Transverse colon (tissue), 4 donors: Measurements from ENCODE around the gene TTYH3. TPM values are rescaled to one million over a fixed set of nuclear protein-coding genes. Genes with fewer than 3 reads are reported as not detected.

ENCODE experiments used
- DNase-seq: peaks from one replicate; pipeline ENCODE4 v3.0.0-alpha.2; 2019
- H3K27ac ChIP-seq, 4 donors: fragments of 200-600 bp; sonication (generic); 2 replicates each; pipeline ENCODE4 v1.5.1; 2016 to 2018; ENCODE audit warnings: inconsistent platforms in 4 of 4
- H3K27me3 ChIP-seq: fragments of 200-600 bp; sonication (generic); 2 replicates; pipeline ENCODE4 v1.5.1; 2017; ENCODE audit warnings: inconsistent platforms
- H3K36me3 ChIP-seq, 4 donors: fragments of 200-600 bp; sonication (generic); 2 replicates each; pipeline ENCODE4 v1.5.1; 2017 to 2019; ENCODE audit warnings: inconsistent platforms in 4 of 4
- H3K4me1 ChIP-seq, 4 donors: fragments of 200-600 bp; sonication (generic); 2 replicates each; pipeline ENCODE4 v1.5.1; 2017 to 2020; ENCODE audit warnings: inconsistent platforms in 4 of 4
- H3K4me3 ChIP-seq, 4 donors: fragments of 200-600 bp; sonication (generic); 1 replicate in 1 of 4; 2 replicates in 3 of 4; pipeline versions ENCODE4 v1.5.1 to v1.6.1; 2017 to 2019; ENCODE audit warnings: inconsistent platforms in 4 of 4
- H3K9me3 ChIP-seq, 2 donors: fragments of 200-600 bp; sonication (generic); 2 replicates each; pipeline ENCODE4 v1.5.1; 2017 to 2019; ENCODE audit warnings: inconsistent platforms in 2 of 2
- CTCF ChIP-seq, 5 experiments: fragments of 200-600 bp in 3 of 5; fragments of 450-650 bp in 2 of 5; sonication (generic) in 3 of 5; IDR thresholded peaks; 1 replicate in 2 of 5; 2 replicates in 3 of 5; pipeline ENCODE4 v1.5.1; 2016 to 2017; ENCODE audit warnings: antibody characterized with exemption in 5 of 5, inconsistent platforms in 3 of 5, mild to moderate bottlenecking in 2 of 5, moderate library complexity in 1 of 5
- EP300 ChIP-seq: sonication (generic); formaldehyde crosslinking; IDR thresholded peaks from one replicate; pipeline ENCODE4 v1.6.1; 2017; ENCODE audit warnings: antibody characterized with exemption, low read depth
- POLR2A ChIP-seq: fragments of 450-650 bp; IDR thresholded peaks from one replicate; pipeline ENCODE4 v1.6.1; 2016; ENCODE audit warnings: antibody characterized with exemption, mild to moderate bottlenecking, moderate library complexity
- POLR2AphosphoS5 ChIP-seq, 3 donors: sonication (generic); formaldehyde crosslinking; IDR thresholded peaks; one replicate each; pipeline ENCODE4 v1.6.1; 2016; ENCODE audit warnings: antibody characterized with exemption in 3 of 3
- WGBS, 2 donors: methylation state at CpG; one replicate each; pipeline ENCODE4 v1.1.5; 2018; ENCODE audit warnings: low coverage in 1 of 2; 5-methylcytosine and 5-hydroxymethylcytosine counted together
- in situ Hi-C, 4 donors: fragments of 200-750 bp; cut with MboI; loops; one replicate each; pipeline versions ENCODE4 v1.15.0 to v1.15.1; 2017; ENCODE audit warnings: low sequenced_read_pairs in 3 of 4, low pct_ligation_motif_present in 1 of 4, low pct_unique_long_range_greater_than_20kb in 1 of 4
- intact Hi-C: fragments of 100-400 bp; cut with DNase I; formaldehyde crosslinking; loops from one replicate; pipeline ENCODE4 v1.15.1; 2023; ENCODE audit warnings: low total_unique reads
- total RNA-seq, 4 donors: library from RNA; depleted of rRNA; stranded (reverse); fragments of >200 nt; gene quantifications; one replicate each; pipeline ENCODE4 v1.1.0, GENCODE V29; 2016

Gene TTYH3
- total RNA-seq, 4 donors from 2014 or later: 11.2 to 43.6 (median 23.0) TPM

GRCh38 chr7:2651336-2651735 is 19.6 kb downstream of the TTYH3 start:
- H3K27me3 ChIP-seq: no peaks in the 10 kb centered on the region
- intact Hi-C loops (no loop called here), in situ Hi-C loops (no loop called here)
- TF ChIP-seq CTCF (IDR thresholded peaks at IDR 0.05) (no peak), POLR2AphosphoS5 (IDR thresholded peaks at IDR 0.05) (no peak)
- no peak overlapping the region for H3K27ac ChIP-seq
- H3K36me3 ChIP-seq: no peaks in the 10 kb centered on the region
- no peak overlapping the region for H3K4me3 ChIP-seq
- no peaks in the 10 kb centered on the region for H3K4me1 ChIP-seq
- 56 to 89% methylated on average over 5 to 15 of the region's 15 CpGs for WGBS, 2 donors
- no peak for DNase-seq
- no peaks in the 10 kb centered on the region for H3K9me3 ChIP-seq

GRCh38 chr7:2651847-2652735 is 20.3 kb downstream of the TTYH3 start:
- no peak for TF ChIP-seq EP300
- TF ChIP-seq POLR2A: no peak
- TF ChIP-seq CTCF (IDR thresholded peaks at IDR 0.05): no peak
- TF ChIP-seq POLR2AphosphoS5 (IDR thresholded peaks at IDR 0.05): no peak
- in situ Hi-C loops (no loop called here), intact Hi-C loops (no loop called here)
- no peak overlapping the region for H3K27ac ChIP-seq
- no peaks in the 10 kb centered on the region for H3K9me3 ChIP-seq
- no peak for DNase-seq
- no peaks in the 10 kb centered on the region for H3K27me3 ChIP-seq
- H3K36me3 ChIP-seq: no peaks in the 10 kb centered on the region
- 86 to 92% methylated on average over 9 to 28 of the region's 28 CpGs for WGBS, 2 donors
- H3K4me1 ChIP-seq: no peaks in the 10 kb centered on the region
- H3K4me3 ChIP-seq: no peak overlapping the region

- WGBS, 2 donors: 83% methylated on average over 12 of the region's 12 CpGs; no CpG with 5 or more reads in 1 of the 2 donors
- H3K4me1 ChIP-seq: no peaks in the 10 kb centered on the region
- H3K36me3 ChIP-seq: no peaks in the 10 kb centered on the region
Measured at GRCh38 chr7:2652736-2653060, 20.9 kb downstream of the TTYH3 start.

GRCh38 chr7:2654059-2654458 is 22.3 kb downstream of the TTYH3 start:
- Histone ChIP-seq H3K4me1 (no peaks in the 10 kb centered on the region), H3K36me3 (no peaks in the 10 kb centered on the region), H3K4me3 (no peak overlapping the region), H3K27ac (no peak overlapping the region), H3K27me3 (no peaks in the 10 kb centered on the region), H3K9me3 (no peaks in the 10 kb centered on the region)
- TF ChIP-seq EP300 (no peak), CTCF (IDR thresholded peaks at IDR 0.05) (no peak), POLR2AphosphoS5 (IDR thresholded peaks at IDR 0.05) (no peak), POLR2A (no peak)
- intact Hi-C loops: no loop called here
- 70% methylated on average over 5 of the region's 5 CpGs; no CpG with 5 or more reads in 1 of the 2 donors for WGBS, 2 donors
- in situ Hi-C loops: no loop called here
- no peak for DNase-seq

More at GRCh38 chr7:2652736-2653060, 20.9 kb downstream of the TTYH3 start:
- no peak for DNase-seq
- Histone ChIP-seq H3K9me3 (no peaks in the 10 kb centered on the region), H3K4me3 (no peak overlapping the region), H3K27me3 (no peaks in the 10 kb centered on the region), H3K27ac (no peak overlapping the region)
- intact Hi-C loops (no loop called here), in situ Hi-C loops (no loop called here)
- TF ChIP-seq EP300: no peak
- TF ChIP-seq CTCF (IDR thresholded peaks at IDR 0.05): no peak
- no peak for TF ChIP-seq POLR2AphosphoS5 (IDR thresholded peaks at IDR 0.05)
- no peak for TF ChIP-seq POLR2A
